GM21423 (cell line): ENCODE data around the gene EIF3L.

Experiments
- ATAC-seq: cut with Tn5 transposase; IDR thresholded peaks from one replicate; pipeline ENCODE4 v1.9.1; 2021; ENCODE audit warnings: mild to moderate bottlenecking, moderate library complexity; ENCODE audit not compliant: unreplicated experiment

EIF3L gene

GRCh38 chr22:37926358-37926757 lies 77.1 kb downstream of the EIF3L start:
- ATAC-seq: no peak

GRCh38 chr22:37926771-37927636 lies 77.8 kb downstream of the EIF3L start:
- no peak for ATAC-seq

- ATAC-seq: no peak
Measured at GRCh38 chr22:37927637-37927936, 78.4 kb downstream of the EIF3L start.

DNA sequence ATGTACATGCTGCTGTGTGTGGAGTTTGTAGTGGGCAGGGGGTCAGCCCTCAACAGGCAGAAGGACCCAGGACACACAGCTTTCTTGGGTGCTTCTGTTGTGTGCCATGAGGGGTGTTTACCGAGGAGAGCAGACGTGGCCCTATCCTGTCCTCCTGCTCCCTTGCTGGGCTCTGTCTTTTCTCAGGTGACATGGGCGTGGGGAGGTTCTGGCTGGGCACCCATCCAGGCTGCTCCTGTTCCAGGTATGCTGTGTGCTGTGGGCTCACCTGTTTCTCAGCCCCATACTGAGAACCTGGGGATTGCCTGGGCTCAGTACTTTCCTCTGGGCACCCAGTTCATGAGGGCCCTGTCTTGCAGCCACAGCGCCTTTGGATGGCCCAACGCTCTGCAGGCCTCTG lies 80.2 kb downstream of the EIF3L start:
- no peak for ATAC-seq

DNA sequence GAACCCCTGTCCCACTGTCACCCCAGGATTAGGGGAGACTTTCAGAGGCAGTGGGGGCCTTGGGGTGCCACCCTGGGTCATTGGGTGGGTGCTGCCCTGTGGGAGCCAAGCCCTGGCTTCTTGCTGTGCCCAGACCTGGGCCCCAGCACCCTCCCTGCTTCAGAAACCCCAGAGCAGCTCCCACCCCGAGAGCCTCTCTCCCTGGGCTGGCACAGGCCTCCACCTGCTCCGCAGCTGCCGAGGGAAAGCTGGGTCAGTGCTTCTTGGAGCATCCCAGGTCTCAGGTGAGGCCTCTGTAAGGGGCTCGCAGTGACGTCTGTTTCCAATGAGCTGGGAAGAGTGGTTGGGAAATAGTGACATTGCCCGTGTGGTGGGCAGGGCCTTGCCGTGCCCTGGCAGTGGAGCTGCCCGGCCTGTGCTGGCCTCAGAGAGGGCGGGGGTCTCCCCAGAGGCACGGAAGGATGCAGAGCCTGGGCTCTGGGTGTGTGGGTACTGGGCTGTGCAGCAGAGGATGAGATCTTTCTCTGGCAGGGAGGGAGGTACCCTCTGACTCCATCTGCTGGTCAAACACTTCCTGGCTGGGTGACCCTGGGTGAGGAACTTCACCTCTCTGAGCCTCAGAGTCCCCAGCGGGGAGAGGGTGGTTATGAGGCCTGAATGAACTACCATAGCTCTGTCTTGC lies 81.2 kb downstream of the EIF3L start:
- ATAC-seq: no peak

DNA sequence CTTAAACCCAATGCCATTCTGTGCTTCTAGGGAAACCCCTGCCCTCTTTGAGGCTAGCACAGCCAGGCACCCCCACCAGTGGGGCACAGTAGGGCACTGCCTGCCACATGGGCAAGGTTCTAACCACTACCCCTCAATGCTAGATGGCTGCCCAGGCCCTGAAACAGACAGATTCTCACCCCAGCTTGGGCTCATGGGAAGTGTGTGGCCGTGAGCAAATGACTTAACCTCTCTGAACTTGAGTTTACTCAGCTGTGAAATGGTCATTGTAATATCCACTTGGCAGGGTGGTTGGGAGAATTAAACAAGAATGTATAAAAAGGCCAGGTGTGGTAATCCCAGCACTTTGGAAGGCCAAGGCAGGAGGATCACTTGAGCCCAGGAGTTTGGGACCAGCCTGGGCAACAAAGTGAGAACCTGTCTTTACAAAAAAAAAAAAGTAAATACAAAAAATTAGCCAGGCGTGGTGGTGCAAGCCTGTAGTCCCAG lies 81.8 kb downstream of the EIF3L start:
- ATAC-seq: no peak

DNA sequence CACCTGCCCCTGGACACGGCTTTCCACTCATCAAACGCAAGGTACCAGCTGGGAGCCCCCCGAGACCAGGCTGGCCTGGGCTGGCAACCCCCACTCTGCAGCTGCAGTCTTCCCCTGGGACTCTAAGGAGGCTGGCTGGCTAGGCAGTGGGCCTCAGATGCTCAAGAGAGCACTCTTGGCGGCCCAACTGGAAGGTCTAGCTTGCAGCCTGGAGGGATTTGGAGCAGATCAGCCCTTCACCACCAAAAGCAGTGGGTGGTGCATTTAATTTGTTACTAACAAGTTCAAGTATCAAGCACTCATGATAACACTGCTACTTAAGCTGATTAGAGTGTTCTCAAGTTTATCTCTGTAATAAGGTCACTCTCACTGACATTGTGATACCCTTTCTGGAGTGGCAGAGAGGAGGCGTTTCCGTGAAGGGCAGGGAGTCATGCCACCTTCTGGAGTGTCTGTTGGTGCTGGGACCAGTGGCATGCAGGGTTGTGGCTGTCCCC lies 82.7 kb downstream of the EIF3L start:
- ATAC-seq: no peak

DNA sequence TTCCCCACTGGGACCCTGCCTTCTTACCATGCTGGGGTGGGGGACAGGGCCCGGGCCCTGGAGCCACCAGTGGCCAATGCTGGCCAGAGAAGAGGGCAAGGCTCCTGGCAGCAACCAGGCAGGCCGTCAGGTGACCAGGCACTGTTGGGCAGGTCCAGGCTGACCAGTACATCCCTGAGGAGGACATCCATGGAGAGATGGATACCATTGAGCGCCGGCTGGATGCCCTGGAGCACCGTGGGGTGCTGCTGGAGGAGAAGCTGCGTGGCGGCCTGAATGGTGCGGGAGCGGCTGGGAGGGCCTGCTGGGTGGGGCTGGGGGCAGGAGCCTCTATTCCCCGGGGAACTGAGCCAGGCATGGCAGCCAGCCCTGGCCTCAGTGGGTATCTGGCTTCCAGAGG lies 83.2 kb downstream of the EIF3L start:
- no peak for ATAC-seq

GRCh38 chr22:37932821-37933578 lies 83.8 kb downstream of the EIF3L start:
- no peak for ATAC-seq

DNA sequence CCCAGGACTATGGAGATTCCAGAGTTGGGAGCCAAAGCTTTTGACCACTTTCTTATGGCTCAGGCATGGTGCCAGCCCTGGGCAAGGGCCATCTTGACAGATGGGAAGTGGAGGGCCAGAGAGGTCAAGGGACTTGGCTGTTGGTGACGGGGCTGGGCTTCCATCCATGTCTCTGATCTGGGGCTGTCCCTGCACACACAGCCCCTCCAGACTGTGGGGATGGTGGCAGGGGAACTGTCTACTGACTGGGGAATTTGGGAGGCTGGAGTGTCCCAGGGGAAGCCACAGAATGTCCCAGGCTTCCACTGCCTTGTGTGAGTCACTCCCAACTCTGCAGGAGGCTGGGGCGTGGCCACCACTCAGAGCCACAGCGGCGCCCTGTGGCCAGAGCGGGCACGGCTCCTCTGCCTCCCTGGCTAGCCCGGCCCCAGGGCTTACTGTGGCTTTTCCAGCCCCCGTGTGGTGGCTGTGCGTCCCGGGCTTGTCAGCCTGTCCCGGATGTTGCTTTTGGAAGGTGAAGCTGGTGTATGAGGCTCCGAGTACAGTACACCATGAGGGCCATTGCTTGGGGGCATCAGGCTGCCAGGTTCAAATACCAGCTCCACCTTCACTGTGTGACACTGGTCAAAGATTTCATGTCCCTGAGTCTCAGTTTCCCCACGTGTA lies 84.6 kb downstream of the EIF3L start:
- ATAC-seq: peak; percentile 75
